ENCODE measurements around the gene INPP5A.

DNA sequence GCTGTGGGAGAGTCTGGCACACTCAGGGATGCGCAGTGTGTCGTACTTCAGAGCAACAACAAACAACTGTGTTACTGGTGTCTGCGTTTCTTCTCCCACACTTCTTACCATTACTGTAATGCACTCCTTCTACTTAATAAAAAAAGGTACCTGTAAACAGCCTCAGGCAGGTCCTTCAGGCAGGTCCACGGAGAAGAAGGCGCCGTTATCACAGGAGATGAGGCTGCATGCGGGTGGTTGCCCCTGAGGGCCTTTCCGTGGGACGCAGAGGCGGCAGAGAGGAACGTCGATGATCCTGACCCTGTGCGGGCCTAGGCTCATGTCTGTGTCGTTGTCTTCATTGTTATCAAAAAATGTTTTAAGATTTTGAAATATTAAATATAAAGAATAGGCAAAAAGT is 219.0 kb downstream of the INPP5A start:
- TF ChIP-seq, protein P1, sequence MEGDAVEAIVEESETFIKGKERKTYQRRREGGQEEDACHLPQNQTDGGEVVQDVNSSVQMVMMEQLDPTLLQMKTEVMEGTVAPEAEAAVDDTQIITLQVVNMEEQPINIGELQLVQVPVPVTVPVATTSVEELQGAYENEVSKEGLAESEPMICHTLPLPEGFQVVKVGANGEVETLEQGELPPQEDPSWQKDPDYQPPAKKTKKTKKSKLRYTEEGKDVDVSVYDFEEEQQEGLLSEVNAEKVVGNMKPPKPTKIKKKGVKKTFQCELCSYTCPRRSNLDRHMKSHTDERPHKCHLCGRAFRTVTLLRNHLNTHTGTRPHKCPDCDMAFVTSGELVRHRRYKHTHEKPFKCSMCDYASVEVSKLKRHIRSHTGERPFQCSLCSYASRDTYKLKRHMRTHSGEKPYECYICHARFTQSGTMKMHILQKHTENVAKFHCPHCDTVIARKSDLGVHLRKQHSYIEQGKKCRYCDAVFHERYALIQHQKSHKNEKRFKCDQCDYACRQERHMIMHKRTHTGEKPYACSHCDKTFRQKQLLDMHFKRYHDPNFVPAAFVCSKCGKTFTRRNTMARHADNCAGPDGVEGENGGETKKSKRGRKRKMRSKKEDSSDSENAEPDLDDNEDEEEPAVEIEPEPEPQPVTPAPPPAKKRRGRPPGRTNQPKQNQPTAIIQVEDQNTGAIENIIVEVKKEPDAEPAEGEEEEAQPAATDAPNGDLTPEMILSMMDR (conservative IDR thresholded peaks at IDR 0.05; ENCODE audit: low read depth, low read length), result no peak
- TF ChIP-seq EZH2 (IDR thresholded peaks at IDR 0.05; ENCODE audit: low read length, unreplicated experiment), result no peak

Data from PC-3 (cell line).